Breast epithelium (tissue), 3 donors: Measurements from ENCODE around the gene TBL1XR1.

Experiments
- POLR2A ChIP-seq: fragments of 450-650 bp; IDR thresholded peaks from one replicate; pipeline ENCODE4 v1.6.1; 2016; ENCODE audit warnings: antibody characterized with exemption, mild to moderate bottlenecking, moderate library complexity
- POLR2AphosphoS5 ChIP-seq, 3 donors: sonication (generic); formaldehyde crosslinking; IDR thresholded peaks; one replicate each; pipeline ENCODE4 v1.6.1; 2017; ENCODE audit warnings: antibody characterized with exemption in 3 of 3
- TF ChIP-seq, protein P1 (sequence below), 3 donors: fragments of 450-650 bp; IDR thresholded peaks; one replicate each; pipeline ENCODE4 v1.5.1; 2016 to 2017; ENCODE audit warnings: antibody characterized with exemption in 3 of 3, mild to moderate bottlenecking in 3 of 3, moderate library complexity in 3 of 3

DNA sequence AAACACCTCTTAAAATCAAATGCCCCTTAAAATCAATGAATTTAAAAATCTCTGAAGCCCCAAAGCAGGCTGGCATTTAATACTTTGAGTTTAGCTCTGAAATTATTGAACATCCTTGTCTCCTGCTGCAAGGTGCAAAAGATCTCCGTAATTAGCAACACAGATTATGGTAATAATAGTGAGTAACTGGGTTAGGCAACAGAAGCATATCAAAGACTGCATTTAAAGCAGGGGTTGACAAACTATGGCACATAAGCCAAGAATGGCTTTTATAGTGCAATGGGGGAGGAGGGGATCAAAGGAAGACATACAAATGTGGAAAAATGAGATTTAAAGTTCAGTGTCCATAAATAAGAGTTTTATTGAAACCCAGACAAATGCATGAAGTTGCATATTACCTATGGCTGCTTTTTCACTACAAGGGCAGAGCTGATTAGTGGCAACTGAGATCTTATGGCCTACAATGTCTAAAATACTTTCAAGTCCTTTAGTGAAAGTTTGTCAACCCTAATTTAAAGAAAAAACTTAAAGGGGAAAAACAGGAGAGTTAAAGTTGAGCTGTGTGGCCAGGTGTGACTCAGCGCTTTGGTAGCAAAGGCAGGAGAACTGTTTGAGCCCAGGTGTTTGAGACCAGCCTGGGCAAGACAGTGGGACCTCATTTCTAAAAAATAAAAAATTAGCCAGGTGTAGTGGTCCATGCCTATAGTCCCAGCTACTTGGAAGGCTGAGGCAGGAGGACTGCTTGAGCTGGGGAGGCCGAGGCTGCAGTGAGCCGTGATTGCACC lies 157.6 kb downstream of the TBL1XR1 start:
- TF ChIP-seq POLR2AphosphoS5 (IDR thresholded peaks at IDR 0.05) (no peak), POLR2A (no peak)
- TF ChIP-seq, protein P1, sequence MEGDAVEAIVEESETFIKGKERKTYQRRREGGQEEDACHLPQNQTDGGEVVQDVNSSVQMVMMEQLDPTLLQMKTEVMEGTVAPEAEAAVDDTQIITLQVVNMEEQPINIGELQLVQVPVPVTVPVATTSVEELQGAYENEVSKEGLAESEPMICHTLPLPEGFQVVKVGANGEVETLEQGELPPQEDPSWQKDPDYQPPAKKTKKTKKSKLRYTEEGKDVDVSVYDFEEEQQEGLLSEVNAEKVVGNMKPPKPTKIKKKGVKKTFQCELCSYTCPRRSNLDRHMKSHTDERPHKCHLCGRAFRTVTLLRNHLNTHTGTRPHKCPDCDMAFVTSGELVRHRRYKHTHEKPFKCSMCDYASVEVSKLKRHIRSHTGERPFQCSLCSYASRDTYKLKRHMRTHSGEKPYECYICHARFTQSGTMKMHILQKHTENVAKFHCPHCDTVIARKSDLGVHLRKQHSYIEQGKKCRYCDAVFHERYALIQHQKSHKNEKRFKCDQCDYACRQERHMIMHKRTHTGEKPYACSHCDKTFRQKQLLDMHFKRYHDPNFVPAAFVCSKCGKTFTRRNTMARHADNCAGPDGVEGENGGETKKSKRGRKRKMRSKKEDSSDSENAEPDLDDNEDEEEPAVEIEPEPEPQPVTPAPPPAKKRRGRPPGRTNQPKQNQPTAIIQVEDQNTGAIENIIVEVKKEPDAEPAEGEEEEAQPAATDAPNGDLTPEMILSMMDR (IDR thresholded peaks at IDR 0.05), result no peak
